Tibial nerve (tissue), 4 donors: ENCODE results near the gene RCAN1.

ENCODE experiments used
- EP300 ChIP-seq, 2 donors: sonication (generic); formaldehyde crosslinking; IDR thresholded peaks; one replicate each; pipeline ENCODE4 v1.6.1; 2017; ENCODE audit warnings: antibody characterized with exemption in 2 of 2, mild to moderate bottlenecking in 1 of 2
- POLR2A ChIP-seq, 2 donors: fragments of 450-650 bp; IDR thresholded peaks; one replicate each; pipeline ENCODE4 v1.6.1; 2017; ENCODE audit warnings: antibody characterized with exemption in 2 of 2, mild to moderate bottlenecking in 2 of 2, moderate library complexity in 2 of 2
- TF ChIP-seq, protein P1 (sequence below), 5 experiments: fragments of 200-600 bp in 3 of 5; fragments of 450-650 bp in 2 of 5; sonication (generic) in 3 of 5; IDR thresholded peaks; one replicate each; pipeline ENCODE4 v1.5.1; 2016 to 2019; ENCODE audit warnings: antibody characterized with exemption in 5 of 5, mild to moderate bottlenecking in 3 of 5, moderate library complexity in 2 of 5

- TF ChIP-seq, protein P1, sequence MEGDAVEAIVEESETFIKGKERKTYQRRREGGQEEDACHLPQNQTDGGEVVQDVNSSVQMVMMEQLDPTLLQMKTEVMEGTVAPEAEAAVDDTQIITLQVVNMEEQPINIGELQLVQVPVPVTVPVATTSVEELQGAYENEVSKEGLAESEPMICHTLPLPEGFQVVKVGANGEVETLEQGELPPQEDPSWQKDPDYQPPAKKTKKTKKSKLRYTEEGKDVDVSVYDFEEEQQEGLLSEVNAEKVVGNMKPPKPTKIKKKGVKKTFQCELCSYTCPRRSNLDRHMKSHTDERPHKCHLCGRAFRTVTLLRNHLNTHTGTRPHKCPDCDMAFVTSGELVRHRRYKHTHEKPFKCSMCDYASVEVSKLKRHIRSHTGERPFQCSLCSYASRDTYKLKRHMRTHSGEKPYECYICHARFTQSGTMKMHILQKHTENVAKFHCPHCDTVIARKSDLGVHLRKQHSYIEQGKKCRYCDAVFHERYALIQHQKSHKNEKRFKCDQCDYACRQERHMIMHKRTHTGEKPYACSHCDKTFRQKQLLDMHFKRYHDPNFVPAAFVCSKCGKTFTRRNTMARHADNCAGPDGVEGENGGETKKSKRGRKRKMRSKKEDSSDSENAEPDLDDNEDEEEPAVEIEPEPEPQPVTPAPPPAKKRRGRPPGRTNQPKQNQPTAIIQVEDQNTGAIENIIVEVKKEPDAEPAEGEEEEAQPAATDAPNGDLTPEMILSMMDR (IDR thresholded peaks at IDR 0.05): no peak
- TF ChIP-seq EP300 (IDR thresholded peaks at IDR 0.05): no peak
- no peak for TF ChIP-seq POLR2A (IDR thresholded peaks at IDR 0.05)
Observed at GRCh38 chr21:34569381-34569979, 45.4 kb downstream of the RCAN1 start.
